ENCODE measurements around the gene CHRDL2. TPM values are rescaled to one million over a fixed set of nuclear protein-coding genes. Genes with fewer than 3 reads are reported as not detected.

Gene CHRDL2
- total and polyA plus RNA-seq, 3 donors from 2014 or later: 3.5 to 12.0 (median 5.3) TPM

GRCh38 chr11:74734559-74734925, 3.3 kb upstream of the CHRDL2 start:
- Histone ChIP-seq H3K27me3 (no peaks in the 10 kb centered on the region), H3K27ac (no peak overlapping the region), H3K36me3 (ENCODE audit: low read depth, missing control alignments) (no peaks in the 10 kb centered on the region), H3K9me3 (no peaks in the 10 kb centered on the region), H3K4me1 (no peaks in the 10 kb centered on the region), H3K4me3 (no peak overlapping the region)
- TF ChIP-seq POLR2A (IDR thresholded peaks at IDR 0.05) (no peak), CTCF (IDR thresholded peaks at IDR 0.05) (no peak)
- intact Hi-C loops (cut with DNase I; ENCODE audit: low total_unique reads): no loop called here
- DNase-seq: no peak
- WGBS, 2 donors: 85 to 90% methylated on average over 1 of the region's 1 CpG

- no peak for DNase-seq
- peak overlapping the region in 1 of 2 donors; percentile 36 for H3K4me3 ChIP-seq
- WGBS, 2 donors: 2 to 3% methylated on average over 29 to 40 of the region's 40 CpGs
- H3K4me1 ChIP-seq: no peaks in the 10 kb centered on the region
- H3K27ac ChIP-seq: no peak overlapping the region
- H3K9me3 ChIP-seq: no peaks in the 10 kb centered on the region
- H3K27me3 ChIP-seq: no peaks in the 10 kb centered on the region
- no peak for TF ChIP-seq CTCF (IDR thresholded peaks at IDR 0.05)
- TF ChIP-seq POLR2A (IDR thresholded peaks at IDR 0.05): no peak
- intact Hi-C loops (cut with DNase I; ENCODE audit: low total_unique reads): no loop called here
- no peaks in the 10 kb centered on the region for H3K36me3 ChIP-seq (ENCODE audit: low read depth, missing control alignments)
Observed at GRCh38 chr11:74730571-74731260, 510 bp downstream of the CHRDL2 start.

- Histone ChIP-seq H3K36me3 (ENCODE audit: low read depth, missing control alignments) (no peaks in the 10 kb centered on the region), H3K27ac (no peak overlapping the region), H3K4me3 (no peak overlapping the region), H3K4me1 (no peaks in the 10 kb centered on the region), H3K27me3 (no peaks in the 10 kb centered on the region), H3K9me3 (no peaks in the 10 kb centered on the region)
- intact Hi-C loops (cut with DNase I; ENCODE audit: low total_unique reads): no loop called here
- 76 to 81% methylated on average over 4 of the region's 4 CpGs for WGBS, 2 donors
- DNase-seq: no peak
- TF ChIP-seq CTCF (IDR thresholded peaks at IDR 0.05) (no peak), POLR2A (IDR thresholded peaks at IDR 0.05) (no peak)
Observed at GRCh38 chr11:74729397-74729796, 1.8 kb downstream of the CHRDL2 start.

- H3K27ac ChIP-seq: no peak overlapping the region
- 23 to 32% methylated on average over 10 to 13 of the region's 13 CpGs for WGBS, 2 donors
Observed at GRCh38 chr11:74726547-74727182, 4.6 kb downstream of the CHRDL2 start.

More at GRCh38 chr11:74726547-74727182, 4.6 kb downstream of the CHRDL2 start:
- no peak overlapping the region for H3K4me3 ChIP-seq
- TF ChIP-seq POLR2A (IDR thresholded peaks at IDR 0.05): no peak
- TF ChIP-seq CTCF (IDR thresholded peaks at IDR 0.05): peak; percentile 71 to 85 (median 79)
- no peaks in the 10 kb centered on the region for H3K27me3 ChIP-seq
- intact Hi-C loops (cut with DNase I; ENCODE audit: low total_unique reads): no loop called here
- peak; percentile 78 for DNase-seq
- no peaks in the 10 kb centered on the region for H3K4me1 ChIP-seq
- H3K36me3 ChIP-seq (ENCODE audit: low read depth, missing control alignments): no peaks in the 10 kb centered on the region
- no peaks in the 10 kb centered on the region for H3K9me3 ChIP-seq

All from testis (tissue), 3 donors.